Chondrocyte (in vitro differentiated cells): ENCODE results near the gene CRYZL1. TPM values are rescaled to one million over a fixed set of nuclear protein-coding genes. Genes with fewer than 3 reads are reported as not detected.

Experiments
- DNase-seq: peaks from one replicate; pipeline ENCODE4 v3.0.0; 2021; ENCODE audit warnings: mixed read lengths, low spot score
- H3K27ac Mint-ChIP-seq: one replicate; pipeline ENCODE4 v1.8.0; 2021; ENCODE audit warnings: mild to moderate bottlenecking, moderate library complexity, mixed read lengths; ENCODE audit not compliant: unreplicated experiment
- H3K27me3 Mint-ChIP-seq: 2 replicates; pipeline ENCODE4 v1.8.0; 2021; ENCODE audit warnings: low read depth, mixed read lengths
- H3K36me3 Mint-ChIP-seq: 2 replicates; pipeline ENCODE4 v1.8.0; 2021; ENCODE audit warnings: low read depth, mixed read lengths
- H3K4me1 Mint-ChIP-seq: 2 replicates; pipeline ENCODE4 v1.8.0; 2021; ENCODE audit warnings: low read depth, mild to moderate bottlenecking, mixed read lengths
- H3K4me3 Mint-ChIP-seq: one replicate; pipeline ENCODE4 v1.8.0; 2021; ENCODE audit warnings: mild to moderate bottlenecking, moderate library complexity, mixed read lengths; ENCODE audit not compliant: unreplicated experiment
- H3K9me3 Mint-ChIP-seq: 2 replicates; pipeline ENCODE4 v1.8.0; 2021; ENCODE audit warnings: low read depth, mixed read lengths
- total RNA-seq: library from RNA; stranded (reverse); gene quantifications from 3 replicates; pipeline ENCODE4 v1.2.1, GENCODE V29; 2021
- TF ChIP-seq, protein P1 (sequence below): fragments of 200-600 bp; sonication (generic); IDR thresholded peaks from 2 replicates; pipeline ENCODE4 v1.5.0; 2021; ENCODE audit warnings: antibody characterized with exemption, mild to moderate bottlenecking, moderate library complexity

Gene CRYZL1
- total RNA-seq, 1 donor from 2014 or later: 30.4 TPM

DNA sequence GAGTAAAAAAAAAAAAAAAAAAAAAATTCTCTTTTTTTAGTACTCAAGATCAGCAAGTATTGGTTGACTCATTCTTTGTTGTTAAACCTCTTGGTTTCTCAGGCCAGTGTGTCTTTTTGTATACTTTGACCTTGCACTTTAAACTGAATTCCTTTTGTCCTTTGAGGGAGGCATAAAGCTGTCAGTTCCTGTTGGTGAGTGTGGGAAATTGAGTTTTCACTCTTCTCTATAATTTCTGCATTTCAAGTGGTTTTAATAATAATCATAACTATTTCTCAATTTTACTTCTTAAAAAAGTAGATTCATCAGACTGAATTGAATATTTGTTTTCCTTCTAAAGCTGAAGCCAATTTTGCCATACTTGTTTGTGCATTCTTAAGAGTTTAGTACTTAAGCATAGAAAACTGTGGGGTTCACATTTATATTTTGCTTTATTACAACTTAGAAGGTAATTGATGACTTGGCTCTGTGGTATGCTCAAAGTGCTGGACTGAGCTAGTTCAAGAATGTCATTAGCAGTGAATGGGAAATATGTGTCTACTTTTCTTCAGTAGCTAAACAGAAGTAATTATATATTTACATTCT is 44.2 kb upstream of the CRYZL1 start:
- H3K36me3 Mint-ChIP-seq: no peaks in the 10 kb centered on the region
- H3K4me3 Mint-ChIP-seq: no peak overlapping the region
- H3K27ac Mint-ChIP-seq: peak overlapping the region; percentile 85
- DNase-seq: no peak
- H3K9me3 Mint-ChIP-seq: no peaks in the 10 kb centered on the region
- peaks cover 68% of the 10 kb centered on the region for H3K4me1 Mint-ChIP-seq
- H3K27me3 Mint-ChIP-seq: no peaks in the 10 kb centered on the region
- TF ChIP-seq, protein P1, sequence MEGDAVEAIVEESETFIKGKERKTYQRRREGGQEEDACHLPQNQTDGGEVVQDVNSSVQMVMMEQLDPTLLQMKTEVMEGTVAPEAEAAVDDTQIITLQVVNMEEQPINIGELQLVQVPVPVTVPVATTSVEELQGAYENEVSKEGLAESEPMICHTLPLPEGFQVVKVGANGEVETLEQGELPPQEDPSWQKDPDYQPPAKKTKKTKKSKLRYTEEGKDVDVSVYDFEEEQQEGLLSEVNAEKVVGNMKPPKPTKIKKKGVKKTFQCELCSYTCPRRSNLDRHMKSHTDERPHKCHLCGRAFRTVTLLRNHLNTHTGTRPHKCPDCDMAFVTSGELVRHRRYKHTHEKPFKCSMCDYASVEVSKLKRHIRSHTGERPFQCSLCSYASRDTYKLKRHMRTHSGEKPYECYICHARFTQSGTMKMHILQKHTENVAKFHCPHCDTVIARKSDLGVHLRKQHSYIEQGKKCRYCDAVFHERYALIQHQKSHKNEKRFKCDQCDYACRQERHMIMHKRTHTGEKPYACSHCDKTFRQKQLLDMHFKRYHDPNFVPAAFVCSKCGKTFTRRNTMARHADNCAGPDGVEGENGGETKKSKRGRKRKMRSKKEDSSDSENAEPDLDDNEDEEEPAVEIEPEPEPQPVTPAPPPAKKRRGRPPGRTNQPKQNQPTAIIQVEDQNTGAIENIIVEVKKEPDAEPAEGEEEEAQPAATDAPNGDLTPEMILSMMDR: no peak

GRCh38 chr21:33684923-33685560 is 43.5 kb upstream of the CRYZL1 start:
- Mint-ChIP-seq H3K4me3 (peak overlapping the region; percentile 10), H3K27ac (peak overlapping the region; percentile 85), H3K36me3 (no peaks in the 10 kb centered on the region), H3K4me1 (peaks cover 71% of the 10 kb centered on the region), H3K9me3 (no peaks in the 10 kb centered on the region), H3K27me3 (no peaks in the 10 kb centered on the region)
- TF ChIP-seq, protein P1: no peak
- DNase-seq: no peak

- DNase-seq: no peak
- Mint-ChIP-seq H3K9me3 (no peaks in the 10 kb centered on the region), H3K4me1 (peaks cover 74% of the 10 kb centered on the region), H3K27me3 (no peaks in the 10 kb centered on the region), H3K36me3 (no peaks in the 10 kb centered on the region), H3K4me3 (no peak overlapping the region), H3K27ac (peak overlapping the region; percentile 88)
- TF ChIP-seq, protein P1: no peak
These were observed 42.5 kb upstream of the CRYZL1 start for GRCh38 chr21:33684068-33684467.

DNA sequence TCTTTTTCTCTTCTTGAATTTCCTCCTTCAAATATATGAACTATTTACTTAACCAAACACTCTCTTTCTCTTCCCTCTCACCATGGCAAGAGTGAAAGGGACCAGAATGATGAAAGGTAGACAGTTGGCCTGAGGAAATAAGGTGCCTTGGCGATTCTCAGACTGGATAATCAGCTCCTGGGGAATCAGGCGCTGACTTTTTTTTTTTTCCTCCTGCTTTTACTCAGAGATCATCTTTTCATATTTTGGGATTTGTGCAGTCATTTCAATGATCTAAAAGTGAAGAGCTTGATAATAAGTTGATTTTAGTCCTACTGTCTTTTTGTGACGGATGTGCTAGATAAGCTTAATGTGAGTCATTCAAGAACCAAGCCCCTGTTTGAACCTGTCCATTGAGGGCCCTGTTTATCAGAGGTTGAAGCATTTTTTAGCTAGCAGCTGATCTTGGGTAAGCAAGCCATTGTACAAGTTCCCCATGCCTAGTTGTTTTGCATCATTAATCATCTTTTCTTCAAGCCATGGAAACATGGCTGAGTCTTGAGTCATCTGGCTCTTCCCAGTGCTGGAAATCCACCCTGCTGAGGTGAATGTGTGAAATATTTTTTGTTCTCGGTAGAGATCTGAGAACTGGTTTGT is 41.6 kb upstream of the CRYZL1 start:
- no peaks in the 10 kb centered on the region for H3K36me3 Mint-ChIP-seq
- peaks cover 73% of the 10 kb centered on the region for H3K4me1 Mint-ChIP-seq
- H3K27ac Mint-ChIP-seq: peak overlapping the region; percentile 88
- no peaks in the 10 kb centered on the region for H3K27me3 Mint-ChIP-seq
- DNase-seq: no peak
- H3K4me3 Mint-ChIP-seq: no peak overlapping the region
- TF ChIP-seq, protein P1: no peak
- H3K9me3 Mint-ChIP-seq: no peaks in the 10 kb centered on the region

DNA sequence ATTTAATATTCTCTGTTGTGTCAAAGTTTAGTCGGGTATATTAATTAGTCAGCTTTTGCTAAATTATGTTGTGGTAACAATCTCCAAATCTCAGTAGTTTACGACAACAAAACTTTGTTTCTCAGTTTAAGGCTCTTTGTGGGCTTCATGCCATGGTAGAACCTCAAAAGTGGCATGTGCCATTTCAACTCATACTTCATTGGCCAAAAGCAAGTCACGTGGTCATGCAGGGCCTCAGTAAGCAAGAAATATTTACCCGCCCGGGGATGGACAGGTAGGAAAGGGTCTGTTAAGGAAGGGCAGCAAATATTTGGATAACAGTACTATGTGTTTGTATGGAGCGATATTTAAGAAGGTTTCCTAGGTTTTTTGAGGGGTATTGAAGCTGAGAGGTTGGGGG is 39.3 kb upstream of the CRYZL1 start:
- H3K9me3 Mint-ChIP-seq: no peaks in the 10 kb centered on the region
- peaks cover 55% of the 10 kb centered on the region for H3K4me1 Mint-ChIP-seq
- no peak overlapping the region for H3K4me3 Mint-ChIP-seq
- H3K36me3 Mint-ChIP-seq: peaks cover 2% of the 10 kb centered on the region
- no peak overlapping the region for H3K27ac Mint-ChIP-seq
- H3K27me3 Mint-ChIP-seq: no peaks in the 10 kb centered on the region
- DNase-seq: no peak
- TF ChIP-seq, protein P1: no peak
